ENCODE results near the gene ZNF549.

DNA sequence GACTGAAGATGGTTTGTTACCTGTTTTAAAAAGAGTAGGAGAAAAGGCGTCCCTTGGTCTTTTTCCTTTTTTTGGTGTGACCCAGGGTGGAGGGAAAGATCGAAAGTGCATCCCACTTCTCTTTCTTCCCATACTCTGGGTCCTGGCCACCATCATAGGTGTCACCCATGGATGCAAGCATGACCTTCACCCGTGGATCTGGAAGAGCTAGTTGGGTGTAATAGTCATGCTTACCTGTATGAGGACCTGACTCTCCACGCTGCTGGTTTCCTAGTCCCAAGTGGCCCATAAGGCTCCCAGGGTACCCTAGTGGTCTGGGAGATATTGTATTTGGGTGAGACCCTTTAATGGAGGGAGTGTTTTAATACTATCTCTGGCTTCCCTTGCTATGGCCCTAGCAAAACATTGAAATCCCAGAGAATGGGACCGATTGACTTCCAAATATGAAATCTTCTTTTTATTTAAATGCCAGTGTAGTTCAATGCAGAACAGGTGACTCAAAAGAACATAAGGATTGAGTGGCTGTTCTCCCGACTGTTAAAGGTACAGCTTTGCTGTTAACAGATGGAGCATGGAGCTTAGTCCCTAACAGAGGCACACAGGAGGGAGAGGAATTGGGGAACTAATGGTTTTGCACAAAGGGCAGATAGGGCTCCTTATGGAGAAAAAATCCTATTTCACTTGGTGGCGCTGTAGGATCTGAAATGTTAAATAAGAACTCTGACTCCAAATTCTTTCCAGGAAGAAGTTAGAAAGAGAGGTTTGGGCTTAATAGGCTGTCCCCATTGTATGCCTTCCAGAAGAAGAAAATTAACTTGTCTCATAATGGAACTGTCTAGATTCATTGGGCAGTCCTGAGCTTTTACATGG is 39.5 kb downstream of the ZNF549 start:
- TF ChIP-seq, protein P1, sequence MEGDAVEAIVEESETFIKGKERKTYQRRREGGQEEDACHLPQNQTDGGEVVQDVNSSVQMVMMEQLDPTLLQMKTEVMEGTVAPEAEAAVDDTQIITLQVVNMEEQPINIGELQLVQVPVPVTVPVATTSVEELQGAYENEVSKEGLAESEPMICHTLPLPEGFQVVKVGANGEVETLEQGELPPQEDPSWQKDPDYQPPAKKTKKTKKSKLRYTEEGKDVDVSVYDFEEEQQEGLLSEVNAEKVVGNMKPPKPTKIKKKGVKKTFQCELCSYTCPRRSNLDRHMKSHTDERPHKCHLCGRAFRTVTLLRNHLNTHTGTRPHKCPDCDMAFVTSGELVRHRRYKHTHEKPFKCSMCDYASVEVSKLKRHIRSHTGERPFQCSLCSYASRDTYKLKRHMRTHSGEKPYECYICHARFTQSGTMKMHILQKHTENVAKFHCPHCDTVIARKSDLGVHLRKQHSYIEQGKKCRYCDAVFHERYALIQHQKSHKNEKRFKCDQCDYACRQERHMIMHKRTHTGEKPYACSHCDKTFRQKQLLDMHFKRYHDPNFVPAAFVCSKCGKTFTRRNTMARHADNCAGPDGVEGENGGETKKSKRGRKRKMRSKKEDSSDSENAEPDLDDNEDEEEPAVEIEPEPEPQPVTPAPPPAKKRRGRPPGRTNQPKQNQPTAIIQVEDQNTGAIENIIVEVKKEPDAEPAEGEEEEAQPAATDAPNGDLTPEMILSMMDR (IDR thresholded peaks at IDR 0.05; ENCODE audit: poor library complexity), result no peak
- no peak for TF ChIP-seq EZH2 (IDR thresholded peaks at IDR 0.05; ENCODE audit: borderline replicate concordance)
- TF ChIP-seq EZH2phosphoT487 (IDR thresholded peaks at IDR 0.05; ENCODE audit: low read depth, severe bottlenecking, unreplicated experiment), result no peak

Data from hepatocyte (in vitro differentiated cells).